Measurements from ENCODE around the gene AQP5.

GRCh38 chr12:49948866-49949845, 12.5 kb upstream of the AQP5 start:
- TF ChIP-seq CTCF (conservative IDR thresholded peaks at IDR 0.05) (no peak), ZFX (IDR thresholded peaks at IDR 0.05) (no peak)

Data from C4-2B (cell line).